Karpas-422 (cell line): ENCODE measurements around the gene IMPG2. TPM values are rescaled to one million over a fixed set of nuclear protein-coding genes. Genes with fewer than 3 reads are reported as not detected.

Source experiments
- DNase-seq: peaks from one replicate; pipeline ENCODE4 v3.0.0-alpha.2; 2015
- H2AFZ ChIP-seq: fragments of 200-600 bp; sonication (generic); 2 replicates; pipeline ENCODE4 v1.6.1; 2014; ENCODE audit warnings: antibody characterized with exemption, low read length, mixed read lengths
- H3K27ac ChIP-seq: fragments of 200-600 bp; sonication (generic); 2 replicates; pipeline ENCODE4 v1.5.1; 2014; ENCODE audit warnings: mild to moderate bottlenecking, low read length, moderate library complexity
- H3K27me3 ChIP-seq: fragments of 200-600 bp; sonication (generic); 2 replicates; pipeline ENCODE4 v1.6.1; 2014; ENCODE audit warnings: low read length, mixed read lengths
- H3K36me3 ChIP-seq: fragments of 200-600 bp; sonication (generic); 2 replicates; pipeline ENCODE4 v1.6.1; 2014; ENCODE audit warnings: low read length, mixed read lengths; ENCODE audit not compliant: insufficient read depth
- H3K4me1 ChIP-seq: fragments of 200-600 bp; sonication (generic); 2 replicates; pipeline ENCODE4 v1.6.1; 2014; ENCODE audit warnings: mild to moderate bottlenecking, low read length, mixed read lengths
- H3K4me2 ChIP-seq: fragments of 200-600 bp; sonication (generic); 2 replicates; pipeline ENCODE4 v1.6.1; 2014; ENCODE audit warnings: low read length, low read depth, mild to moderate bottlenecking; ENCODE audit not compliant: poor library complexity, severe bottlenecking
- H3K4me3 ChIP-seq: fragments of 200-600 bp; sonication (generic); 2 replicates; pipeline ENCODE4 v1.5.1; 2014; ENCODE audit warnings: mild to moderate bottlenecking, antibody characterized with exemption, low read length, mixed read lengths
- H3K79me2 ChIP-seq: fragments of 200-600 bp; sonication (generic); 2 replicates; pipeline ENCODE4 v1.6.1; 2014; ENCODE audit warnings: mild to moderate bottlenecking, low read length, mixed read lengths
- H3K9ac ChIP-seq: fragments of 200-600 bp; sonication (generic); 2 replicates; pipeline ENCODE4 v1.6.0; 2014; ENCODE audit warnings: low read length
- H3K9me2 ChIP-seq: fragments of 200-600 bp; sonication (generic), shearing (Covaris generic); replicated peaks from 2 replicates; pipeline ENCODE4 v1.6.0; 2014; ENCODE audit warnings: mild to moderate bottlenecking, low read length, moderate library complexity; ENCODE audit not compliant: insufficient read depth
- H3K9me3 ChIP-seq: fragments of 300-700, 200-600 bp; sonication (generic); 2 replicates; pipeline ENCODE4 v1.6.1; 2014; ENCODE audit warnings: low read length, mixed read lengths
- H4K20me1 ChIP-seq: fragments of 200-600 bp; sonication (generic); 2 replicates; pipeline ENCODE4 v1.6.1; 2014; ENCODE audit warnings: mild to moderate bottlenecking, antibody characterized with exemption, low read length, low read depth; ENCODE audit not compliant: insufficient read depth
- total RNA-seq: library from RNA; depleted of rRNA; stranded (reverse); fragments of >200 nt; shearing (Covaris generic); gene quantifications from 2 replicates; pipeline ENCODE4 v1.2.3, GENCODE V29; 2014; ENCODE audit warnings: low replicate concordance

Gene IMPG2
- total RNA-seq, 1 experiment from 2014 or later: 0.45 TPM

- Histone ChIP-seq H3K36me3 (no peaks in the 10 kb centered on the region), H3K27ac (no peak overlapping the region), H3K9ac (no peak overlapping the region), H3K4me3 (no peak overlapping the region), H3K9me2 (no peaks in the 10 kb centered on the region), H3K27me3 (no peaks in the 10 kb centered on the region), H2AFZ (no peak overlapping the region), H3K79me2 (no peaks in the 10 kb centered on the region), H3K9me3 (no peaks in the 10 kb centered on the region), H3K4me1 (peaks cover 5% of the 10 kb centered on the region; the same call in 1 of the 2 replicates), H3K4me2 (no peak overlapping the region), H4K20me1 (no peaks in the 10 kb centered on the region)
- DNase-seq: no peak
These were observed 119.9 kb downstream of the IMPG2 start for GRCh38 chr3:101200461-101200860.

- H3K4me3 ChIP-seq: no peak overlapping the region
- H3K36me3 ChIP-seq: no peaks in the 10 kb centered on the region
- H3K4me2 ChIP-seq: no peak overlapping the region
- peak; percentile 78 for DNase-seq
- H3K9me3 ChIP-seq: no peaks in the 10 kb centered on the region
- no peak overlapping the region for H3K27ac ChIP-seq
- no peaks in the 10 kb centered on the region for H3K79me2 ChIP-seq
- H2AFZ ChIP-seq: no peak overlapping the region
- no peaks in the 10 kb centered on the region for H3K4me1 ChIP-seq
- H3K9me2 ChIP-seq: no peaks in the 10 kb centered on the region
- no peaks in the 10 kb centered on the region for H3K27me3 ChIP-seq
- H3K9ac ChIP-seq: no peak overlapping the region
- no peaks in the 10 kb centered on the region for H4K20me1 ChIP-seq
These were observed 124.2 kb downstream of the IMPG2 start for GRCh38 chr3:101195951-101196713.

- Histone ChIP-seq H3K27me3 (no peaks in the 10 kb centered on the region), H3K9me2 (no peaks in the 10 kb centered on the region), H3K79me2 (no peaks in the 10 kb centered on the region), H4K20me1 (no peaks in the 10 kb centered on the region), H3K36me3 (no peaks in the 10 kb centered on the region), H3K27ac (no peak overlapping the region), H3K9ac (no peak overlapping the region), H3K4me2 (no peak overlapping the region), H3K4me1 (no peaks in the 10 kb centered on the region), H3K9me3 (no peaks in the 10 kb centered on the region), H2AFZ (no peak overlapping the region), H3K4me3 (no peak overlapping the region)
- no peak for DNase-seq
These were observed 126.0 kb downstream of the IMPG2 start for GRCh38 chr3:101194392-101194791.

GRCh38 chr3:101193957-101194356, 126.4 kb downstream of the IMPG2 start:
- H3K36me3 ChIP-seq: no peaks in the 10 kb centered on the region
- H3K27ac ChIP-seq: no peak overlapping the region

GRCh38 chr3:101189796-101190195, 130.6 kb downstream of the IMPG2 start:
- Histone ChIP-seq H3K4me2 (no peak overlapping the region), H3K36me3 (no peaks in the 10 kb centered on the region), H3K9ac (no peak overlapping the region)

More at GRCh38 chr3:101193957-101194356, 126.4 kb downstream of the IMPG2 start:
- no peak overlapping the region for H2AFZ ChIP-seq
- H3K4me2 ChIP-seq: no peak overlapping the region
- no peak overlapping the region for H3K4me3 ChIP-seq
- no peaks in the 10 kb centered on the region for H3K4me1 ChIP-seq
- H3K9me3 ChIP-seq: no peaks in the 10 kb centered on the region
- no peak overlapping the region for H3K9ac ChIP-seq
- no peak for DNase-seq
- H3K9me2 ChIP-seq: no peaks in the 10 kb centered on the region
- H3K27me3 ChIP-seq: 0 out of 2 replicates have a peak, but pooled peaks cover 2% of the 10 kb centered on the region
- no peaks in the 10 kb centered on the region for H4K20me1 ChIP-seq
- H3K79me2 ChIP-seq: no peaks in the 10 kb centered on the region

GRCh38 chr3:101189176-101189575, 131.2 kb downstream of the IMPG2 start:
- H3K36me3 ChIP-seq: no peaks in the 10 kb centered on the region
- H3K4me3 ChIP-seq: no peak overlapping the region
- H3K4me2 ChIP-seq: no peak overlapping the region
- H3K27ac ChIP-seq: no peak overlapping the region
- 0 out of 2 replicates have a peak, but pooled peaks cover 2% of the 10 kb centered on the region for H3K27me3 ChIP-seq
- H3K9ac ChIP-seq: no peak overlapping the region
- no peaks in the 10 kb centered on the region for H3K79me2 ChIP-seq
- no peaks in the 10 kb centered on the region for H3K4me1 ChIP-seq
- no peak overlapping the region for H2AFZ ChIP-seq
- H3K9me2 ChIP-seq: no peaks in the 10 kb centered on the region
- H3K9me3 ChIP-seq: no peaks in the 10 kb centered on the region
- H4K20me1 ChIP-seq: no peaks in the 10 kb centered on the region
- no peak for DNase-seq

More at GRCh38 chr3:101189796-101190195, 130.6 kb downstream of the IMPG2 start:
- Histone ChIP-seq H3K4me3 (no peak overlapping the region), H3K4me1 (no peaks in the 10 kb centered on the region), H2AFZ (no peak overlapping the region), H3K27ac (no peak overlapping the region), H3K27me3 (0 out of 2 replicates have a peak, but pooled peaks cover 2% of the 10 kb centered on the region), H4K20me1 (no peaks in the 10 kb centered on the region), H3K9me3 (no peaks in the 10 kb centered on the region), H3K79me2 (no peaks in the 10 kb centered on the region), H3K9me2 (no peaks in the 10 kb centered on the region)
- DNase-seq: no peak

- H3K36me3 ChIP-seq: no peaks in the 10 kb centered on the region
- H3K27me3 ChIP-seq: 0 out of 2 replicates have a peak, but pooled peaks cover 2% of the 10 kb centered on the region
- no peak overlapping the region for H2AFZ ChIP-seq
- H3K9ac ChIP-seq: no peak overlapping the region
- H3K79me2 ChIP-seq: no peaks in the 10 kb centered on the region
- no peak overlapping the region for H3K4me2 ChIP-seq
- H3K9me3 ChIP-seq: no peaks in the 10 kb centered on the region
- H3K4me3 ChIP-seq: no peak overlapping the region
- H3K27ac ChIP-seq: no peak overlapping the region
- no peaks in the 10 kb centered on the region for H4K20me1 ChIP-seq
- H3K4me1 ChIP-seq: no peaks in the 10 kb centered on the region
- DNase-seq: no peak
- no peaks in the 10 kb centered on the region for H3K9me2 ChIP-seq
These were observed 135.0 kb downstream of the IMPG2 start for GRCh38 chr3:101185341-101185740.

- Histone ChIP-seq H2AFZ (no peak overlapping the region), H3K9me2 (no peaks in the 10 kb centered on the region), H3K4me3 (no peak overlapping the region), H3K79me2 (no peaks in the 10 kb centered on the region), H3K36me3 (no peaks in the 10 kb centered on the region), H3K9ac (no peak overlapping the region), H3K27ac (no peak overlapping the region), H3K4me2 (no peak overlapping the region), H3K9me3 (no peaks in the 10 kb centered on the region), H3K4me1 (no peaks in the 10 kb centered on the region), H4K20me1 (no peaks in the 10 kb centered on the region), H3K27me3 (0 out of 2 replicates have a peak, but pooled peaks cover 2% of the 10 kb centered on the region)
- no peak for DNase-seq
These were observed 136.3 kb downstream of the IMPG2 start for GRCh38 chr3:101184111-101184510.
